ENCODE data around the gene PPP1R12C.
"Not testable (repeated sequence)": the region's sequence is repeated elsewhere in the genome, so short reads cannot be mapped to it uniquely, and the experiment has no call there.

PPP1R12C gene

GRCh38 chr19:55071129-55071502 is 46.3 kb downstream of the PPP1R12C start:
- no peak for DNase-seq

GRCh38 chr19:55070466-55071128 is 46.8 kb downstream of the PPP1R12C start:
- no peak for DNase-seq

- DNase-seq = no peak
Observed at GRCh38 chr19:55069865-55070197, 47.6 kb downstream of the PPP1R12C start.

- DNase-seq = no peak
Observed at GRCh38 chr19:55068950-55069864, 48.2 kb downstream of the PPP1R12C start.

GRCh38 chr19:55067869-55068268 is 49.6 kb downstream of the PPP1R12C start:
- DNase-seq = no peak

GRCh38 chr19:55066107-55066709 is 51.2 kb downstream of the PPP1R12C start:
- no peak for DNase-seq

GRCh38 chr19:55065516-55065915 is 51.9 kb downstream of the PPP1R12C start:
- DNase-seq = not testable (repeated sequence)

- DNase-seq = no peak
Observed at GRCh38 chr19:55063492-55063843, 54.0 kb downstream of the PPP1R12C start.

- peak; percentile 31 to 88 (median 78) for DNase-seq
Observed at GRCh38 chr19:55062735-55063491, 54.5 kb downstream of the PPP1R12C start, which contains the start of gene RDH13. Gene RDH13 (minus strand): TSS chr19:55063148. CDS start chr19:55063032, 116 bp downstream.

GRCh38 chr19:55060287-55060686 is 57.1 kb downstream of the PPP1R12C start:
- DNase-seq = not testable (repeated sequence)

GRCh38 chr19:55058781-55059610 is 58.4 kb downstream of the PPP1R12C start:
- DNase-seq = no peak

GRCh38 chr19:55056827-55057226 is 60.6 kb downstream of the PPP1R12C start:
- no peak for DNase-seq

GRCh38 chr19:55053735-55054134 is 63.7 kb downstream of the PPP1R12C start:
- no peak for DNase-seq

- DNase-seq = no peak
Observed at GRCh38 chr19:55050749-55051532, 66.5 kb downstream of the PPP1R12C start.

GRCh38 chr19:55048446-55048845 is 69.0 kb downstream of the PPP1R12C start:
- DNase-seq = no peak

- no peak for DNase-seq
Observed at GRCh38 chr19:55047951-55048350, 69.5 kb downstream of the PPP1R12C start.

GRCh38 chr19:55046975-55047622 is 70.3 kb downstream of the PPP1R12C start:
- no peak for DNase-seq

GRCh38 chr19:55044771-55045716 is 72.4 kb downstream of the PPP1R12C start:
- DNase-seq = no peak

GRCh38 chr19:55044286-55044685 is 73.2 kb downstream of the PPP1R12C start:
- DNase-seq = no peak
